Activated T-helper 2 cell treated with anti-CD3 and anti-CD28 coated beads, Interferon-gamma antibody, Interleukin-2, Interleukin-4, amounts not matched to agents 10 μg/mL and 5 μg/mL and 100 μg/mL, durations not matched to agents 14 hours and 24 hours and 36 hours (primary cell): ENCODE data around the gene SEMA3G. TPM values are rescaled to one million over a fixed set of nuclear protein-coding genes. Genes with fewer than 3 reads are reported as not detected.

ENCODE experiments used
- DNase-seq: peaks from one replicate; pipeline ENCODE4 v3.0.0; 2021; ENCODE audit warnings: low spot score
- H3K27ac Mint-ChIP-seq: one replicate; pipeline ENCODE4 v1.8.0; 2021; ENCODE audit warnings: mixed read lengths
- H3K27me3 Mint-ChIP-seq: one replicate; pipeline ENCODE4 v1.8.0; 2021; ENCODE audit warnings: low read depth, mixed read lengths
- H3K36me3 Mint-ChIP-seq: one replicate; pipeline ENCODE4 v1.8.0; 2021; ENCODE audit warnings: low read depth, mixed read lengths
- H3K4me1 Mint-ChIP-seq: one replicate; pipeline ENCODE4 v1.8.0; 2021; ENCODE audit warnings: low read depth, mixed read lengths
- H3K4me3 Mint-ChIP-seq: one replicate; pipeline ENCODE4 v1.8.0; 2021; ENCODE audit warnings: low read depth, mild to moderate bottlenecking, moderate library complexity, mixed read lengths
- H3K9me3 Mint-ChIP-seq: one replicate; pipeline ENCODE4 v1.8.0; 2021; ENCODE audit warnings: mixed read lengths
- intact Hi-C: fragments of 100-400 bp; cut with micrococcal nuclease; formaldehyde crosslinking; loops from one replicate; pipeline ENCODE4 v1.15.1; 2023
- total RNA-seq: library from RNA; stranded (reverse); gene quantifications from 2 replicates; pipeline ENCODE4 v1.2.3, GENCODE V29; 2022

The SEMA3G gene
- total RNA-seq, 1 donor from 2014 or later, result 0.30 TPM

GRCh38 chr3:52472239-52473000, 27.5 kb upstream of the SEMA3G start:
- Mint-ChIP-seq H3K4me3 (no peak overlapping the region), H3K27me3 (no peaks in the 10 kb centered on the region), H3K9me3 (no peaks in the 10 kb centered on the region), H3K27ac (no peak overlapping the region), H3K36me3 (peaks cover 58% of the 10 kb centered on the region), H3K4me1 (no peaks in the 10 kb centered on the region)
- intact Hi-C loops, result no loop called here
- no peak for DNase-seq

DNA sequence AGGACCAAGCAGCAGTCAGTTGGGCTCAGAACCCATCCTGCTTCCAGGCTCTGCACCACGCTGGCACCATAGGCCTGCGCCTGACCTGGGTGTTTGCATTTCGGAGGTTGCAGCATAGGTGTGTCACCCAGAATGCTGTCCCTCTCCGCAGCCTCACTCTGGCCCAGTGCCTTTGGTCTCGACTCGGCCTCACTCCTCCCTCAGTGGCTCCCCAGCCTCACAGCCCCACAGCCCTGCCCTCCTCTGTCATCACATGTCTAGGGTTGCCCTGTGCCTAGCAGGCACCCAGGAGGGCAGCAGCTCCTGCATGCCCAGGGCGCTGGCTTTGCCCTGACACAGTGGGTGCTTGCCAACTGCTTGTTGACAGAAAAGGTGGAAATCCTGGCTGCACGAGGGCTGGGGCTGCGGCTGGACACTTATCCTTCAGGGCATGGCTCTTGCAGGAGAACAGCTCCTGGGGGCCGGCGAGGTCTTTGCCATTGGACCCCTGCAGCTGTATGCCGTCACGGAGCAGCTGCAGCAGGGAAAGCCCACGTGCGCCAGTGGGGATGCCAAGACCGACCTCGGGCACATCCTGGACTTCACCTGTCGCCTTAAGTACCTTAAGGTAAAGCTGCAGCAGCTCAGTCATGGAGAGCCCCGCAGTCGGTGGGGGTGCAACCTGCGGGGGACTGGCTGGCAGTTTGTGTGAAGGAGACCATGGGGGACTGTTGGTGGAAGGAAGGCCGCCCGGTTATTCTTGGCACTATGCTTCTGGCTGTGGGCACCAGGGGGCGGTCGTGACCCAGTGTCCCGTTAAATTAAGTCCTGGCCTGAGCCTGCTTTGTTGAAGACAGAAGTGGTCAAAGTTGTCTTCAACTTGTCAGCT, 26.7 kb upstream of the SEMA3G start:
- no peak overlapping the region for H3K27ac Mint-ChIP-seq
- no peaks in the 10 kb centered on the region for H3K27me3 Mint-ChIP-seq
- no peaks in the 10 kb centered on the region for H3K4me1 Mint-ChIP-seq
- no peak for DNase-seq
- H3K4me3 Mint-ChIP-seq, result no peak overlapping the region
- H3K9me3 Mint-ChIP-seq, result no peaks in the 10 kb centered on the region
- intact Hi-C loops, result no loop called here
- H3K36me3 Mint-ChIP-seq, result peaks cover 53% of the 10 kb centered on the region

- H3K4me1 Mint-ChIP-seq, result no peaks in the 10 kb centered on the region
- H3K36me3 Mint-ChIP-seq, result peaks cover 50% of the 10 kb centered on the region
- no peak for DNase-seq
- no peak overlapping the region for H3K4me3 Mint-ChIP-seq
- intact Hi-C loops, result no loop called here
- H3K27ac Mint-ChIP-seq, result no peak overlapping the region
- no peaks in the 10 kb centered on the region for H3K27me3 Mint-ChIP-seq
- no peaks in the 10 kb centered on the region for H3K9me3 Mint-ChIP-seq
These were observed 26.0 kb upstream of the SEMA3G start for GRCh38 chr3:52470920-52471319.

- Mint-ChIP-seq H3K9me3 (no peaks in the 10 kb centered on the region), H3K4me3 (no peak overlapping the region), H3K27ac (no peak overlapping the region), H3K27me3 (no peaks in the 10 kb centered on the region), H3K4me1 (peaks cover 2% of the 10 kb centered on the region), H3K36me3 (peaks cover 41% of the 10 kb centered on the region)
- intact Hi-C loops, result no loop called here
- no peak for DNase-seq
These were observed 24.1 kb upstream of the SEMA3G start for GRCh38 chr3:52469001-52469400.

DNA sequence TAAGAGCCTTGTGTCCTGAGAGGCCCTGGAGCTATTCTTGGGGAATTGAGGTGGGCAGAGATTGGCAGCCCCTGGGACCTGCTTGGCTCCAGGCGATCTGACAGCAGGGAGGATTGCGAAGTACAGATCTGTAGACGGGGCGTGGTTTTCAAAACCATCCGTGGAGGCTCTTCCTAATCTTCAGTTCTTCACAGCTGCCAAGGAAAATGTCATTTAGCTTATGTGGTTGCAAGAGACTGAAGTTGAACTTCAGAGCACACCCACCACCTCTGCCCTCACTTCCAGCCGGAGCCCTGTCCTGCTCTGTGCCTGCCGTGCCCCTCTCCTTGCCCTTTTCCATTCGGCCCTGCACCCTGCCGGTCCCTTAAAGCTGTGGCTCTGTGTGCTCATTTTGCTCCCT, 23.4 kb upstream of the SEMA3G start:
- Mint-ChIP-seq H3K4me3 (no peak overlapping the region), H3K27ac (no peak overlapping the region), H3K36me3 (peaks cover 36% of the 10 kb centered on the region), H3K27me3 (no peaks in the 10 kb centered on the region), H3K4me1 (peaks cover 2% of the 10 kb centered on the region), H3K9me3 (no peaks in the 10 kb centered on the region)
- DNase-seq, result no peak
- intact Hi-C loops, result no loop called here

DNA sequence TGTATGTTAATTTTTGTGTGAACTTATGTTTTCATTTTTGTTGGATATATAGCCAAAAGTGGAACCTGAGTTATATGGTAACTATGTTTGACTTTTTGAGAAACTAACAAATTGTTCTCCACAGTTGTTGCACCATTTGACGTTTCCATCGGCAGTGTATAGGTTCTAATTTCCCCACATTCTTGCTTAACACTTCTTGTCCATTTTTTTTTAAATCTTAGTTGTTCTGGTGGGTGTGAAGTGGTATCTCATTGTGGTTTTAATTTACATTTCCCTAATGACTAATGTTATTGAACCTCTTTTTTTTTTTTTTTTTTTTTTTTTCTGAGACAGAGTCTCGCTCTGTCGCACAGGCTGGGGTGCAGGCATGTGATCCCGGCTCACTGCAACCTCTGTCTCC, 18.5 kb upstream of the SEMA3G start:
- Mint-ChIP-seq H3K27me3 (no peaks in the 10 kb centered on the region), H3K4me3 (no peak overlapping the region), H3K27ac (no peak overlapping the region), H3K9me3 (no peaks in the 10 kb centered on the region), H3K4me1 (peaks cover 7% of the 10 kb centered on the region), H3K36me3 (peaks cover 35% of the 10 kb centered on the region)
- DNase-seq, result no peak
- intact Hi-C loops, result no loop called here

- H3K4me1 Mint-ChIP-seq, result peaks cover 14% of the 10 kb centered on the region
- no peaks in the 10 kb centered on the region for H3K27me3 Mint-ChIP-seq
- DNase-seq, result no peak
- H3K27ac Mint-ChIP-seq, result no peak overlapping the region
- H3K4me3 Mint-ChIP-seq, result no peak overlapping the region
- H3K9me3 Mint-ChIP-seq, result no peaks in the 10 kb centered on the region
- H3K36me3 Mint-ChIP-seq, result peaks cover 44% of the 10 kb centered on the region
- intact Hi-C loops, result no loop called here
These were observed 17.0 kb upstream of the SEMA3G start for GRCh38 chr3:52461874-52462273.

DNA sequence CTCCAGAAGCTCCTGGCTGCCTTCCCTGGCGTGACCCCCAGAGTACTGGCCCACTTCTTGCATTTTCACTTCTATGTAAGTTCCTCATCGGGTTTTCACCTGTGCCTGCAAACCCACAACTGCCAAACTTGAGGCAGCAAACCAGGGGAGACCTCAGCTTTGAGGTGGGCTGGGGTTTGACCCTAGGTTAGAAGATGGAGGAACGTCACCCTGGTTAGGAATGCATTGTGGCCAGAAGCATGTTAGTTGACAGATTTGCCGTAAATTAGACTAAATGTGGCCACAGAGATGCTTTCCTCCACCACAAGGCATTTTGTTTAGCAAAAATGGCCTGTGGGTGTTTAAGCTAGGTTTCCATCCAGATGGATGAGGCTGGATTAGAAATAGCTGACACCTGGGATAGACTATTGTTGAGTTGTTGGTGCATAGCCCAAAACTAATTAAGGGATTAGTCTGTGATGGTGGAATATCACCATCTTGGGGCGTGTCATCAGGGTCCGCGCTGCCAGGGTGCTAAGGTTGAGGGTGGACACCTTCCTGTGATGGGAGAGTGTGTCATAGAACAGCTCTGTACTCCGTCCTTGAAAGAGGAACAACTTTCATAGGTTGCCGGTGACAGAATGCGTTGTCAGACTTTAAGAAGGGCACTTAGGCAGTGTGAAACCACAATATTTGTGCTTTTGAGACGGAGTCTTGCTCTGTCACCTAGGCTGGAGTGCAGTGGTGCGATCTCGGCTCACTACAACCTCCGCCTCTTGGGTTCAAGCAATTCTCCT, 14.1 kb upstream of the SEMA3G start:
- H3K36me3 Mint-ChIP-seq, result peaks cover 37% of the 10 kb centered on the region
- no peak overlapping the region for H3K4me3 Mint-ChIP-seq
- no peak for DNase-seq
- H3K27me3 Mint-ChIP-seq, result no peaks in the 10 kb centered on the region
- no peaks in the 10 kb centered on the region for H3K9me3 Mint-ChIP-seq
- intact Hi-C loops, result loop anchor here (10.0 kb wide), 1 partner anchor 226 kb away; the partner anchor contains the start of genes GNL3 and PBRM1
- no peak overlapping the region for H3K27ac Mint-ChIP-seq
- H3K4me1 Mint-ChIP-seq, result peaks cover 28% of the 10 kb centered on the region

GRCh38 chr3:52458031-52458760, 13.3 kb upstream of the SEMA3G start:
- peaks cover 30% of the 10 kb centered on the region for H3K4me1 Mint-ChIP-seq

DNA sequence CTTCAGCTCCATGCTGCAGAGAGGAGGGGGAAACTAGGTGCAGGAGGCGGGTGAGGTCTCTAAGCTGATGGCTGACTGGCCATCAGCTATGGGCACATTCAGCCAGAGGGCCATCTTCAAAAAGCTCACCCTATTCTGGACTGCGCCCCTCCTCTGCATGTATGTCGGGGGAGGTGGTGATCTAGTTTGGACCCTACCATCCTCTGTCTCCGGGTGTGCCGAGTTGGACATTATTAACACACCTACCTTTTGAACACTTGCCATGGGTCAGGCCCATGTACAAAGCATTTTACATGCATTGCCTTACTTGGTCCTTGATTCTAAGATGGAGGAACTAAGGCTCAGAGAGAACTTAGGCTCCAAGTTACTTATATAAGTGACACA, 11.9 kb upstream of the SEMA3G start:
- H3K9me3 Mint-ChIP-seq, result no peaks in the 10 kb centered on the region
- peaks cover 26% of the 10 kb centered on the region for H3K36me3 Mint-ChIP-seq
- intact Hi-C loops, result loop anchor here (10.0 kb wide), 1 partner anchor 228 kb away; the partner anchor contains the start of genes GNL3 and PBRM1
- peak overlapping the region; percentile 94 for H3K4me3 Mint-ChIP-seq
- H3K27me3 Mint-ChIP-seq, result no peaks in the 10 kb centered on the region
- H3K4me1 Mint-ChIP-seq, result peaks cover 27% of the 10 kb centered on the region
- no peak for DNase-seq
- peak overlapping the region; percentile 92 for H3K27ac Mint-ChIP-seq

More at GRCh38 chr3:52458031-52458760, 13.3 kb upstream of the SEMA3G start:
- intact Hi-C loops, result loop anchor here (10.0 kb wide), 1 partner anchor 227 kb away; the partner anchor contains the start of genes GNL3 and PBRM1
- Mint-ChIP-seq H3K27ac (no peak overlapping the region), H3K4me3 (no peak overlapping the region), H3K36me3 (peaks cover 34% of the 10 kb centered on the region), H3K27me3 (no peaks in the 10 kb centered on the region), H3K9me3 (no peaks in the 10 kb centered on the region)
- no peak for DNase-seq

- Mint-ChIP-seq H3K4me3 (peak overlapping the region; percentile 94), H3K27me3 (no peaks in the 10 kb centered on the region), H3K36me3 (peaks cover 26% of the 10 kb centered on the region), H3K9me3 (no peaks in the 10 kb centered on the region), H3K27ac (peak overlapping the region; percentile 92), H3K4me1 (peaks cover 27% of the 10 kb centered on the region)
- no peak for DNase-seq
- intact Hi-C loops, result loop anchor here (10.0 kb wide), 1 partner anchor 229 kb away; the partner anchor contains the start of genes GNL3 and PBRM1
These were observed 11.4 kb upstream of the SEMA3G start for GRCh38 chr3:52456169-52456799.
